ENCODE measurements around the gene TSGA10.
"Not testable (repeated sequence)": the region's sequence is repeated elsewhere in the genome, so short reads cannot be mapped to it uniquely, and the experiment has no call there.

Gene TSGA10

DNA sequence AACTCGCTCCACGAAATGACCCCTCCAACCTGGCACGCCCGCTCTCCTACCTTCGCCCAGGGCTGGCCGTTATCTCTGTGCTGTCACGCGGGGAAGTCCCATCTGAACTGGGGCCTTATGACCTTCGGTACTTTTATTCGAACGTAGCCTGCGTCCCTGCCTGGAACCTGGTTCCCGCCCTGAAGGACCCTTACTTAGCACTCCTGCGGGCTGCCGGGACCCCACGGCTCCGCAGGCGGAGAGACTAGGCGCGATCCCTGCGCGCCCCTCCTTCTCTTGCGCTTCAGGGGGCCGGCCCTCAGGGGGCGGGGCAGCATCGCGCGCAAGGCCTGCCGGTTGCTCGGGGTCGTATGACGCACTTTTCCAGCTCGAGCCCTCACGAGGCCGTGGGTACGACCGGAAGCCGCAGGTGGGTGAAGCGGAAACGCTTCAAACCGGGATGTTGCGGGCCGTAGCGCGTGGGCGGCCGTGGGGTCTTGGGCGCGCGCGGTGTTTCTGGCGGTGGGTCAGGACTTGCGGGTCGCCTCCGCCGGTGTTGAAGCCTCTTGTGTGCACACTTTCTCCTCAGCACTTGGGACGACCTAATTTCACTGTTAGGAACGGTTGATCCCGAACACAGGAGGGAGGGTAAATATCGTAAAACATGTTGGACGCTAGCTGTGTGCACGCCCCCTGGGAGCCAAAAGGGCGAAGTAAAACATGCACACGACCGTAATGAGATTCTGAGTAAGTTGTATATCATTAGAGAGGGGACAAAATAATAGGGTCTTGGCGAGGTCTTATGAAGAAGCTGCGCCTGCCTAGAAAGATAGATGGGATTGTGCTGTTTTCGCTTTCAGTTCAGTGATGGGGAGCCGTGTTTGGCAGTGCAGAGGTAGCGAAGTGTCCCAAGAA is at the start of gene TSGA10, which contains the start of gene LIPT1:
TSS of gene TSGA10 (minus strand) at position 300 of the 894 bp plus-strand sequence. CDS start 45,503 bp downstream, outside the sequence.
TSS of gene LIPT1 (plus strand) at position 325 of the 894 bp plus-strand sequence. CDS start 6,991 bp downstream, outside the sequence.
- DNase-seq = peak; percentile 87

DNA sequence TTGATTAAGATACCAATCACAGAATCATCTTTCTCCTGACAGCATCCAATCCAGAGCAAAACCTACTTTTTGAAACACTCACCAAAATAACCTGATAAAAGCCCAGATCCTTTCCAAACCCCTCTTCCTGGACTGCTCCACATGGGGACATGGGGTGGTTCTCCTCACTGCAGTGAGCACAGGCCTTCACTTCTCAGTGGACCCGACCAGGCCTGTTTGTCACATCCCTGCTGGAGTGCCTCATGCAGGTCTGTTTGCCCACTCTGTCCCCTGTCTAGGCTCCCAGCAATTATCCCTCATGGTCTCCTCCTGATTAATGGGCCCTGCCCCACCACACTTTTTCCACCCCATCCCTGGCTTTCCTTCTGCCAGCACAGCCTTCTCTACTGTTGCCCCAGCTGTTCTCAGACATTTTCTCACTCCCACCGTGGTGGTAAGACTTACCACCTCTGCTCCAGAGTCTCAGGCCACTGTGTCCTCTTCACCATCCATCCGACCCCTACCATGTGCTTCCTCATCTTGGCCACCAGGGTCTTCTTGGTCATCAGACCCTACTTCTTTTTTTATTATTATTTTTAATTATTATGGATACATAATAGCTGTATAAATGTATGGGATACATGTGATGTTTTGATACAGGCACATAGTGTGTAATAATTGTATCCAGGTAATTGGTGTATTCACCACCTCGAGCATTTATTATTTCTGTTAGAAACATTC is 47.4 kb upstream of the TSGA10 start:
- DNase-seq = no peak

GRCh38 chr2:99200076-99200800 is 45.5 kb upstream of the TSGA10 start:
- DNase-seq = no peak

DNA sequence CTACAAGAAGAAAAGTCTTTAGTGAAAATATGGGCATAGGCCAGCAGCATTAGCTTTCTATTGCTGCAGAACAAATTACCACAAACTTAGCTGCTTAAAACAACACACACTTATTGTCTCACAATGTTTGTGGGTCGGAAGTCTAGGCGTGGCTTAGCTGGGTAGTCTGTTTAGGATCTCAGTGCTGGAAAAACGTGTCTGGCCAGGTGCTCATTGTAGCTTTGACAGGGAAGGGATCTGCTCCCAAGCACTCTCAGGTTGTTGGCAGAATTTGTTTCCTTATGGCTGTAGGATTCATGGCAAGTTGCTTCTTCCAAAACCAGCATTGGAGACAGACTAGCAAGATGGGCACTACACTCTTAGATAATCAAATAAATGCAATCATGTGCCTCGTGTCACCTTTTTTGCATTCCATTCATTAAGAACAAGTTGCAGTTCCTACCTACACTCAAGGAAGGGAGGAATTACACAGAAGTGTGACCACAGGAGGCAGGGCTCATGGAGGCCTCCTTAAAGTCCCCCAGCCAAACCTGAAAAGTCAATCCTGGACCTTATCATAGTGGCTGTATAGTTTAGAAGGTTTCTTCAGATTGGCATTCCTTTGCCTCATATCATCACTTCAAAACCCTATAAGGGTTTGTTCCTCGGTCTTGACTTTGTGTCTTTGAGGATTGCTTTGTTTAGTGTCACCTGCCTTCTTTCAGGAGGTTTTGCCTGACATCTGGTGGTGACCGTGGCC is 43.5 kb upstream of the TSGA10 start:
- DNase-seq = no peak

- not testable (repeated sequence) for DNase-seq
These were observed 37.6 kb upstream of the TSGA10 start for GRCh38 chr2:99192364-99192763.

DNA sequence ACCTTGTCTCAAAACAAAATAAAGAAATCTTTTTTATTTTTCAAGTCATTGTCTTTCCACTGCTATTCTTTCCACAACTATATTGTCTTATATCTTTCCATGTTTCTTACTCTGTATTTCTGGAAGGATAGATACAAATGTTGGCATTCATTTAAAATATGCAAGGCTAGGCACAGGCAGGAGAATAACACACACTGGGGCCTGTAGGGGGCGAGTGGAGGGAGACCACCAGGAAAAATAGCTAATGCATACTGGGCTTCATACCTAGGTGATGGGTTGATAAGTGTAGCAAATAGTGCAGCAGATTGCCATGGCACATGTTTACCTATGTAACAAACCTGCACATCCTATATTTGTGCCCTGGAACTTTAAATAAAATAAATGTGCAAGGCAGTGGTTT is 35.8 kb upstream of the TSGA10 start:
- DNase-seq = no peak

DNA sequence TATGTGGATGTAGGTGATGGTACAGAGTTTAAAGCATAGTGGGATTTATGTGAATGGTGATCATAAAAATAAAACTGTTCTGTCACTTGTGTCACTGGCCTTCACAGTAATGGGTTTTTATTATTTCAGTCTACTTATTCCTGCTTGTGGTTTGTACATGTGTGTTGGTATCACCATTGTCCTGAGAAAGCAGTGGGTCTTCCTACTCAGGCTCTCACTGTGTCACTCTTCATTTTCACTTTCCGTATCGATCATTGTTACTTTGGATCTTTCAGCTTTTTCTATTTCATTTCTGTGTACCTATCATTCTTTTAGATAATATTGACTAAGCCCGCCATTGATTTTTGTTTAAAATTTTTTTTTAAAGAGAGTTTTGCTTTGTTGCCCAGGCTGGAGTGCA is 33.6 kb upstream of the TSGA10 start:
- DNase-seq = no peak

GRCh38 chr2:99187011-99187410 is 32.3 kb upstream of the TSGA10 start:
- no peak for DNase-seq

DNA sequence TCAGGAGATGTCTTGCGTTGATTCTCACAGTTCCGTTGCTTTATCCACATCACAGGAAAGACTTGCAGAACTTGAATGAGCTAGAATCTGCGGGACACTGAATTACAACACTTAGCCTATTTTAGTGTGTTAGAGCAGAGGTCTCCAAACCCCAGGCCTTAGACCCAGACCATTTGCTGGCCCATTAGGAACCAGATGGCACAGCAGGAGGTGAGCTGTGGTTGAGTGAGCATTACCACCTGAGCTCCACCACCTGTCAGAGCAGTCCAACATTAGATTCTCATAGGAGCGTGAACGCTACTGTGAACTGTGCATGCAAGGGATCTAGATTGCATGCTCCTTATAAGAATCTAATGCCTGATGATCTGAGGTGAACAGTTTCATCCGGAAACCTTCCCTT is 30.1 kb upstream of the TSGA10 start:
- no peak for DNase-seq

- no peak for DNase-seq
These were observed 28.3 kb upstream of the TSGA10 start for GRCh38 chr2:99183025-99183424.

- no peak for DNase-seq
These were observed 26.9 kb upstream of the TSGA10 start for GRCh38 chr2:99181624-99182000.

DNA sequence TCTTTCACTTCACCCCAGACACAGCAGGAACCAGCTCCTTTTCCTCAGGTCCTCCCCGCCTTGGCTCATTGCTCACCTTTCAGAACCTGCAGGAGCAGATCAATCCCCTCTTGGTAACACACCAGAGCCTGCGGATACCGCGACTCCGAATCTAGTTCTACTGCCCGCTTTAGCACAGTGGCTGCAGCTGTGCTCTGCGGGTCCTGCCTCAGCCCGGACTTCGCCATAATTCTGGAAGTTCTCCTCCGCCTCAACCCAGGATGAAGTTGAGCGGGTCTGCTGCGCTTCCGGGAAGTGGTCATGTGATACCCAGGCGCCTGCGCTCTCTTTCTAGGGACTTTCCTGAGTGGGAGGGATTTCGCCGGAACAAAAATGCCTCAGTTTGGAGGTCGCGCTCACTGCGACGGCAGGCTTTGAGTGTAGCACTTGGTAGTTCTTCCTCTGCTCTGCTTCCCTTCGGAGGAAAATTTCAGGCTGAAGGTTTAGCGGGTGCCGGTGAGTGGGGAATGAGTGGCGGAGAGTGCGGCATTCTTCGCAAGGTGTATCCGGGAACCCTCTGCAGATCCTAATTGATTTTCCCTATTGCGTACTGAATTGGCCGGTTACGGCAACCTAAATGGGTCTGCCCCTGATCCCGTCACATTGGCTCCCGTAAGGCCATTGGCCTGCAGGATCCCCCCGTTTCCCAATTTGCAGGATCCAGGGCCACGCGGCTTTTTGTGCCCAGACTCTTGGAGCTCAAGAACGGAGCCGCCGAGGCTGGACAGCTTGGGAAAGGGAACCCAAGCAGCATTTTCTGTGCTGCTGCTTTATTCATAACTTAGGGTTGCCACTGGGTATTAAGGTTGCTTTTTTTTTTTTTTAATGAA is 26.2 kb upstream of the TSGA10 start, which contains the start of the genes MITD1 and MRPL30:
TSS of gene MITD1 (minus strand) at position 304 of the 869 bp plus-strand sequence. CDS start at position 227, 77 bp downstream.
TSS of gene MRPL30 (plus strand) at position 430 of the 869 bp plus-strand sequence. CDS start 5,020 bp downstream, outside the sequence.
- peak; percentile 87 for DNase-seq

DNA sequence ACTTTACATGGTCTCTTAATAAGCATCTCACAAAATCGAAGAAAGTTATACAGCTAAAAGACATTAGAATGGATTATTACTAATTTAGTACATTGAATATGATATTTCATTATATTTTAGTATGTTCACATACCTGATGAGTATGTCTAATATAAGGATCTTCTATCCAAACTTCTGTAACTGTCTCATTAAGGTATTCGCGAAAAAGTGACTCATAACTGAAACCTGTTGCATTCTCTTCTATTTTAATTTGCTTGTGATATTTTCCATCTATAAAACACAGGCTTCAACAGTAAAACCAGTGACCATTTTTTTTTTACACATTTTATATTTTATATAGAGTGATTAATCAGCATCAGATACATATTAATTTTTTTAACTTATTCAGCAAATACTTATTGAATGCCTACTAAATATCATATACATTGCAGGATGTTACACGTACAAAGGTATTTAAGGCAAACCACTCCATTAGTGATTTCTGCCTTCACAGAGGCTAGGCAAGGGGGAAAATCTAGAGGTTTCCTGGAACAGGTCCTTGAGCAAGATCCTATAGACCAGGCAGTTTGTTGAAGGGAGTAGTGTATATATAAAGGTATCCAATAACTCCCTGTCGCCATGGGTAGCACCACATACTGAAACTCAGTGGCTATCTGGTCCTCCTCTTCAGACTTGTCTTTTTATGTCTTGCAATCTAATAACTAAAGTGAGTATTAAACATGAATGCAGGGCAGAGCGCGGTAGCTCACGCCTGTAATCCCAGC is 16.8 kb upstream of the TSGA10 start:
- DNase-seq = no peak

- DNase-seq = no peak
These were observed 14.8 kb upstream of the TSGA10 start for GRCh38 chr2:99169534-99169933.

DNA sequence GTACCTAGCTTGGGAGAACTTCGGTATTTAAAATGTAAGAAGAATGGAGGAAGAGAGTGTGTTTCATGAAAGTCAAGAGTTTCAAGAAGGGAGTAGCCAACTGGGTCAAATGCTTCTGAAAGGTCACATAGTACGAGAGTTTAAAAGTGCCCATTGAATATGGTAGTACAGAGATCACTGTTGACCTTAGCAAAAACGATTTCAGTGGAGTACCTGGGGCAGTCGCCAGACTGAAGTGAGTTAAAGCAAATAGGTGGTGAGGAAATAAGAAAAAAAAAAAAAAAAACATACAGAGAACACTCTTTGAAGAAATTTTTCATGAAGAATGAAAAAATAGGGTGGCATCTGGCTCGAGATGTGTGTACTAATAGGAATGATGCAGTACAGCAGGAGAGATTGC is 11.5 kb upstream of the TSGA10 start:
- no peak for DNase-seq

DNA sequence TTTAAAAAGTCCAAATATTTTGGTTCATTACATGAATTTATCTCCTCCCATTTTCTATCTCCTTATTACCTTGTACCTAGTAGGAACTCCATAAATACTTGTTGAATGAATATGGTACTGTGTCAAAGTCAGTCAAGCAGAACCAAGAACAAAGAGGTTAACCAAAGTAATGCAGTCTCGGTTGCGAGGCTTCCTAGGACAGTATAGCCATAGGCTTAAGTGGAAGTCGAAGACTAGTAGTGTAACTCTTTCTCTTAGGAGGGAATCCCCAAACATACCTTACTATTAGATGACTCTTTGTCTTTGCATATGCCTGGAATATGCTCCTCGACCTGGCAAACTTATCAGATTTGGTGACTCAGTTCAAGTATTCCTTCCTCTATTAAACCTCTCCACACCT is 4.9 kb upstream of the TSGA10 start:
- no peak for DNase-seq

DNA sequence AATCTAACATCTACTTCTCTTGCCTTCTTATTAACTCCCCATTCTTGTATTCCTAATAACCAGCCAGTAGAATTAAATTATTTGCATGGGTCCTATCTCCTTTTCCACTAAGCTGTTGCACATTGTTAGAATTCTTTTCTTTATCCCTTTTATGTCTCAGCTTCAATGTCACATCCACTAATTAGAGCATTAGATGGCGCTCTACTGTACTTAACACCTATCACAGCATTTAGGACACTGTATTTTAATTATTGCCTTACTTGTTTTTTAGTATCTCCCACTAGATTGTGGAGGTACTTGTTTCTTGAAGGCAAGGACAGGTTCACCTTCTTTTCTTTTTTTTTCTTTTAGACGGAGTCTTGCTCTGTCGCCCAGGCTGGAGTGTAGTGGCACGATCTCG is 3.9 kb upstream of the TSGA10 start:
- DNase-seq = no peak

- DNase-seq = no peak
These were observed 2.1 kb upstream of the TSGA10 start for GRCh38 chr2:99156891-99157290.

GRCh38 chr2:99153921-99154604 is 679 bp downstream of the TSGA10 start:
- no peak for DNase-seq
